Activated CD4-positive, alpha-beta T cell treated with anti-CD3 and anti-CD28 coated beads for 1 hour (primary cell): ENCODE measurements around the gene PPIF.
A peak's percentile ranks its signal among the peaks of the same experiment; 100 is the strongest.

ENCODE experiments used
- DNase-seq: peaks from one replicate; pipeline ENCODE4 v3.0.0-alpha.2; 2020

Gene PPIF

DNA sequence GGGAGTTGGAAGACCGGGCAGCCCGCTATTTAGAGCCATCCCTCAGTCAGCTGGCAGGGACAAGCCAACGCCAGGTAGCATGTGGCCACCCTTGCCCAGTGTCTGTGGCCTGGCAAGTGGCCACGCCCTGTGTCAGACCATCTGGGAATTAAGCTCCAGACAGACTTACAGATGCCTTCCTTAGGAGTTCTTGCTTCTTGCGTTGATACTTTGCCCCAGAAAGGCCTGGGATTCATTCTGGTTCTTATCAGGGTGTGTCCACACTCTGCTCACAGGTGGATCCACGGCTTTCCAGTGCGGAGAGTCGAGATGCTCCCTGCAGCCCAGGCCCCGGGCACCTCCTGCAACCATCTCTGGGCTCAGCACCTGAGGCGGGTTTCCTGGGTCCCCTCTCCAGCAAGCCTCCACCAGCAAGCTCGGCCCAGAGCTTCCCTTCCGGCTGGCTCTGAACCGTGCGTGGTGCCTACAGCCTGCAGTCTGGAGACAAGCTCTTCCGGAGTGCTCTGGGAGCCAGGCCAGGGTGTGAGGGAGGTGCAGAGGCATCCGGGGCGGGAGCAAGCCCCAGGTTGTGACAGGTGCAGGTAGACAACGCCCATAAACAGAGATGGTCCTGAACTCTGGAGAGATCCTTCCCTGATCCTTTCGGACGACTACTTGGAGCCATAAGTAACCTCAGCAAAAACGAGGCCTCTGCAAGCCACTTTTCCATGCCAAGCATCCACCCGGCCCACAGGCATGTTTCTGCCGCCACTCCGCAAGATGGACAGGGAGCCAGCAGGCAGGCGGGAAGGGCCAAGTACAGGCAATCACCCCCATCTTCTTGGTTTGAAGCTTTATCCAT is 32.3 kb upstream of the PPIF start:
- DNase-seq: no peak

DNA sequence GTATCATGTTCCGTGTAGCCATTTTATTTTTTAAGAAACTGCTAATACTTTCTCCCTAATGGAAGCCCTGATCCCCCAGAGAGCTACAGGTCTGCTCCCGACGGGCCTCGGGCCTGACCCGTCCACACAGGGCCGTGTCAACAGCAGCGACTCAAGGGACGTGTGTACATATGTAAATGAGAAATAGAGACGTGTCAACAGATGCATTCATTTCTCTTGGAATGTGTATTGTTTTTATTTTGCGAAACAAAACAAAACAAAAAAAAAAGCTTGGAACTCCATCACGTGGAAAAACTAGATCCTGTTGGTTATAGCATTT is 31.7 kb upstream of the PPIF start:
- no peak for DNase-seq

DNA sequence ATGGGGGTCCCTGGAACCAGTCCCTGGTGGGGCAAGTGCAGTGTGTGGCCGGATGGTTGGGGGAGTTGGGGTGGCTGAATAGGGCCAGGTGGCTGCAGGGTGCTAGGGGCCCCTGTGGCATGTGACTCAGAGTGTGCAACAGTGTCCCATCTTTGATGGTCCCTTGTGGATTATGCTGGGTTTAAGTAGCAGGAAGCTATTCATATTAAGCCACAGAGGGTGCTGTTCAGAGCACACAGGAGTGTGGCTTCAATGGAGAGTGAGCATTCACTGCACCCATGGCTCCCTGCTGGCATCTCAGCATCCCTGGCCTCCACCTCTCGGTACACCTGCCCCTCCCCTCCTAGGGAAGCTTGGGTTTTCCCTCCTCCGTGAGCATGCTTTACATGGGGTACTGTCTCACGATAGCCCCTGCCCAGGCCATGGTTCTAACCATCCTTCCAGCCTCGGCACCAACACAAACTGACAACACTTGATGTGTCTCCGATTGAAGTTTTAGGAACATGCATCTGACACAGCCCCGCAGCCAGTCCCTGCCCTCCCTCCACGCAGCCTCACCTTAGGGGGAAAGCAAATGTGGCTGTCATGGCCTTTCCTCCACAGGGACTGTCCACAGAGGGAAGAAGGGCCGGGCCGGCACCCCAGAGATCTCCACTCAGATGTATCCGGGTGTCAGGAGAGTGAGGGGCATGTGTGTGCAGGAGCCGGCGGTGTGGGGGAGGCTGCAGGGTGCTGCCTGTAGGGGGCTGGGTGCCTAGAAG is 30.4 kb upstream of the PPIF start:
- no peak for DNase-seq

DNA sequence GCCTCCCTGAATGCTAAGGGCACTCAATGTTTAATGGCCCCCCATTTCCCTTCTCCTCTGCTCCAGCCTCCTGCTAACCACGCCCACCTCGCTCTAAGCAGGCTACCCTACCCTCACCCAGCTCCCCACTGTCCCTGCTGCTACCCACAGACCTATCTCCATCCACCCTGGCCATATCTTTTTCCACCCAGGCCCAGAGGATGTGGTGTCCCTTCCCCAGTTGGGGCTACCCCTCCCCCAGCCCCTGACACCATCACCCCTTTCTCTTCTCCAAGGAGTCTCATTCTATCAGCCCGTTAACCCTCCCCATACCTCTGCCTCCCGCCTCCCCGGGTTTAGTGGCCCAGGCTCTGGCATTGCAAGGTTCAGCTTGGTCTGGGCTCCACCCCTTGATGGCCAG is 28.9 kb upstream of the PPIF start:
- no peak for DNase-seq

DNA sequence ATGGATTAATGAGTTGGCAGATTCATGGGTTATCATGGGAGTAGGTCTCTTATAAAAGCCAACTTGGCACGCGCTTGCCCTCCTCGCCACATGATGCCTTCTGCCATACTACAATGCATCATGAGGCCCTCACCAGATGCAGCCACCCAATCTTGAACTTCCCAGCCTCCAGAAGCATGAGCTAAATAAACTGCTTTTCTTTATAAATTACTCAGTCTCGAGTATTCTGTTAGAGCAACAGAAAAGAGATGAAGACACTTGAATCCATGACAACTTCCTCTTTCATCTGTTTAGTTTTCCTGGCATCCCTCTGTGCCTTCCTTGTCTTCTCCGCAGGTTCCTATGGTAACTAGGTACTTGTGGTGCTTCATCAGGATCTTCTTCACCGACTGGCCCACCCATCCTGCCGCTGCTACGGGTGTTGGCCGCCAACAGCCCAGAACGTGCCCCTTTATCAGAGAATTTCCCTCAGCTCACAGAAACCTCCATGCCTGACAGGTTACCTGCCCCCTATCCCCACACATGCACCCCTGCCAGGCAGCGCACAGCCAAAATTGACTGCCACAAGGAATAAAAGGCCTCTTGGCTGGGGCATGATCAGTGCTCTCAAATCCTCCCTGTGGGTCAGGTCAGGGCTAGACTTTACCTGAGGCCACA is 28.0 kb upstream of the PPIF start:
- DNase-seq: no peak

DNA sequence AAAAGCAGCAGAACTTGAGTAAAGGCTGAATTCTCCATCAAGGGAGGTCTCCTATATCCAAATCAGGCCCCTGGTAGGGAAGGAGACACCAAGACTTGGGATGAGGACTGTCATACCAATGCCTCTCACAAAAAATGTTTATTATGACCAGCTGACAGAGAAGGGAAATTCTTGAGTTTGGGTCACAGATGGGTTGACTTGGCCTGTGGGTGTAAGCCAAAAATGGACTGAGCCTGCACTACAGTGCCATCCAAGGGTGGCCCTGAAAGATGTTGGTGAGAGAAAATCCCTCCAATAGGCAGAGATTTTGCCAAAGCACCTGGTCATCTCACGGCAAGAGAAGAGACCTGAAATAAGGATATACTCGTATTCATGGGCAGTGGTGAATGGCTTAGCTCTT is 27.0 kb upstream of the PPIF start:
- DNase-seq: no peak

DNA sequence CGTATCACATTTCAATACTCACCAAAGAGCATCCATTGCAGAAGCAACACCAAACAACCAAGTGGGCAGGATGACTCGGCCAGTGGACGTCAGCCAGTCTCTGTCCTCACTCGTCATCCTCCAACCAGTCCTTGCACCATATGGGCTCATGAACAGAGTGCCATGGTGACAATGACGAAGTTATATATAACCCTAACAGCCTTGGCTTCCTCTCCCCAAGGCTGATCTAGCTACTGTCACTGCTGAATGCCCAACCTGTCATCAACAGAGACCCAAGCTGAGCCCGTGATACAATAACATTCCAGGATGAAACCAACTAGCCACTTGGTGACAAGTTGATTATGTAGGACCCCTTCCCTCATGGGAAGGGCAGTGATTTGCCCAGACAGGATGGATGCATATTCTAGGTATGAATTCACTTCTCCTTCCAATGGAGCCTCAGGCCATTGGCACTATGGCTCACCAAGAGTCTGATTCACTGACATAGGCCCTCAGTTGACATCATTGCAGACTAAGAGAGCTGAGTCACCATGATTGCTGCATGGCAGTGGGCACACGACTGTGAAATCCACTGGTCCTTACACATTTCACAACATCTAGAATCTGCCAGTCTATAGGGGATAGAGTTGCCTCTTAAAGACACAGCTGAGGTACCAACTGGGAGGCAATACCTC is 26.3 kb upstream of the PPIF start:
- no peak for DNase-seq

DNA sequence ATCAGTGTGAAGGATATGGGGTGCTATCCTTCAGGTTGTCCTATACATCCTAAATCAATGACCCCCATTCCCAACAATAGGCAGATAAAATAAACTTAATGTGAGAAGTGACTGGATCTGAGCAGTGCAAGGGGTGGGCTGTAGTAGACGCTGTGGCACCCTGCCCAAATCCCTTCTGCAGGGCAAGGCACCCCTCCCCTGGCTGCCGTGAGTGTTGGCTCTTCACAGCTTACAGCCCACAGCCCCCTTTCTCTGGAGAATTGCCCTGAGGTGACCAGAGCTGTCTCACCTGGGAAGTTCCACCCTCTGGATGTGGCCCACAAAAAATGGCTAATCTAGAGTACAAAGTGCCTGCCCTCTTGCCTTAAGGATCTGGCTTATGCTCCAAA is 25.8 kb upstream of the PPIF start:
- no peak for DNase-seq

DNA sequence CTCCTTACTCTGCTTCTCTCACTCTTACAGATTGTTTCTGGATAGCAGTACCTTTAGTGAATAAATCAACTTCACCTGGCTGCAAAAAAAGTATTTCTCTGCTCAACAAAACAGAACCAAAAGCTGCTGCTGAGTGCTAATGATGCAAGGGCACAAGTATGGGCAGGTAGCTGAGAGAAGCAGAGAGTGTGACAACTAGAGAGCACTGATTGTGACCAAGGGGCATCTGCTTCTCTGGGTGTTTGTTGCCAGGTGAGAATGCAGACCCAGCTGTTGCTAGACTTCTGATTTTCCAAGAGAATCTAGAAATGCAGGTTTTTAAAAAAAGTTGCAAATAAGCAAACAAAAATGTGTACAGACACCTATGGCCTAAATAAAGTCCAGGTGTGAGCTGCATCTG is 25.3 kb upstream of the PPIF start:
- no peak for DNase-seq

DNA sequence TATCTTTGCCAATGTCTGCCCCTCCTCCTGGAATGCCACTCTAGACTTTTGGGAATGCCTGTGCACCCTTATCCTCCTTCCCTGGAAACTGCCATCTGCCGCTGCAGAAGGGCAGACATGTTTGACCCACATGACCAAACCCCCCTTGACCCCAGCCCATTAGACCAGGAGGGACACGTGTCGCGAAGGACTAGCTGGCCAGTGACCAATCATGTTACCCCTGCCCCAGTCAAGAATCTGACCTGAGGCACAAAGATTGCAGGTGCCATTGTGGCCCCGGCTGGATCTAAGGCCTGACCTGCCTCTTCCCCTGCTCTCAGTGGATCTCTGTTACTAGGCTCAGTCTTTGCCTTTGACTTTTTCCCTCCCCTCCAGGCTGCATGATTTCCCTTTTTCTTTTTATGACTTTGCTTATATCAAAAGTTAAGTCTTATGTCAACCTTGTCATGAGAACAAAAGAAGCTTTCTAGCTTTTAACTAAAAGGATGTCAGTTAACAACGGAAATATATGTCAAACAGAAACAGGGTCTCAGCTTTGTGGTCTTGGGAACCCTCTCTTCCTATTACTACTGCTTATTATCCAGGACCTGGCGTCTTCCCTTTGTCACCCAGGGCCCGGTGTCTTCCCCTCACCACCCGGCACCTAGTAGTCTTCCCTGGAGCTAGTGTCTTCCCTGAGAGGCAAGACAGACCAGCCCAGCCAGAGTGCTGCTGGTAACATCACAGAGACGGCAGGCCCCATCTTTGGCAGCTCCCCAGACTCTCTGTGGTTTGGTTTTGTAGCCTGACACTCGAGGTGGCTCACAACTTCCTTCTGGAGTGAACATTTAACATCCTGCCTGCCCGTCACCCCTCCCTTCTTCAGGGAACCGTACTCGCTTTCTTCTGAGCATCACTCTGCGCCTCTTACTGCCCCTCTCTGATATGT is 24.4 kb upstream of the PPIF start:
- peak; percentile 66 for DNase-seq

DNA sequence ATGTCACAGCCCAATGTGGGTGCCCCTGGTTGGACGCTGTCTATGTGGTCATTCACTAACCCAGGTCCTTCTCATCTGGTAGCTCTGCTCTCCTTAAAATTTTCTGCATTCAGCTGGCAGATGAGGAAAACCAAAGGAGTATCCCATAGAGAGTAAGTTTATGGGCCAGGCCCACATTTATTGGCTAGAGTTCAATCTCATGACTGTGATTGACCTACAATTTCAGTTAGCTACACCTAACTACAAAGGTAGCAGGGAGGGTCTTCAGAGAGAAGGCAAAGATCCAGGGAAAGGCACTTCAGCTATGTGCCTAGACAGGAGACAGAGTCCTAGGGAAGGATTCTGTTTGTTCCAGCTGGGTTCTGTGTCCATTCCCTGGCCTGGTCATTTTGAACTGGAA is 23.7 kb upstream of the PPIF start:
- DNase-seq: no peak

DNA sequence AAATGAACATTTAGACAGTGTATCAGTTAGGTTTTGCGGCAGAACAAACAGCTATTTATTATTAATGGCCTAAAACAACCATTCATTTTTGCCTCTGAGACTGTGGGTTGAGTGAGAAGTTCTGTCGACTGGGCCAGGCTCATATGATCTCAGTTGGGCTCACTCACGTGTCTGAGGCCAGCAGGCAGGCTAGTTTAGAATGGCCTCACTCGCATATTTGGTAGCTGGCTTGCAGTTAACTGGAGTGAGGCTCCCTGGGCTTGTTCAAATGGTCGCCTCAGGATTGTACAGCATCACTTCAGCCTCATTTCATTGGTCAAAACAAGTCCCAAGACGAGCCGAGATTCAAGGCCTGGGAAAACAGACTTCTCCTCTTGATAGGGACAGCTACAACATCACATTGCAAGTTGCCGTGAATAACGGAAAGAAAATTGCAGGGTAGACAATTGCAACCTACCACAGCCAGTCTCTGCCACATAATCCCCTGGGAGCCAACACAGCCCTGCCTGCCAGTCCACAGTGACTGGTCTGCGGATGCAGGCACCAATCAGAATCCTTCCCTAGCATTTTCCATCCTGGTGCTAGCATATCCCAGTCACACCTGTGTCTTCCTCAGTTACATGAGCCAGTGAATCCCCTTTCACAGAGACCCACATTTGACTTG is 23.1 kb upstream of the PPIF start:
- no peak for DNase-seq

DNA sequence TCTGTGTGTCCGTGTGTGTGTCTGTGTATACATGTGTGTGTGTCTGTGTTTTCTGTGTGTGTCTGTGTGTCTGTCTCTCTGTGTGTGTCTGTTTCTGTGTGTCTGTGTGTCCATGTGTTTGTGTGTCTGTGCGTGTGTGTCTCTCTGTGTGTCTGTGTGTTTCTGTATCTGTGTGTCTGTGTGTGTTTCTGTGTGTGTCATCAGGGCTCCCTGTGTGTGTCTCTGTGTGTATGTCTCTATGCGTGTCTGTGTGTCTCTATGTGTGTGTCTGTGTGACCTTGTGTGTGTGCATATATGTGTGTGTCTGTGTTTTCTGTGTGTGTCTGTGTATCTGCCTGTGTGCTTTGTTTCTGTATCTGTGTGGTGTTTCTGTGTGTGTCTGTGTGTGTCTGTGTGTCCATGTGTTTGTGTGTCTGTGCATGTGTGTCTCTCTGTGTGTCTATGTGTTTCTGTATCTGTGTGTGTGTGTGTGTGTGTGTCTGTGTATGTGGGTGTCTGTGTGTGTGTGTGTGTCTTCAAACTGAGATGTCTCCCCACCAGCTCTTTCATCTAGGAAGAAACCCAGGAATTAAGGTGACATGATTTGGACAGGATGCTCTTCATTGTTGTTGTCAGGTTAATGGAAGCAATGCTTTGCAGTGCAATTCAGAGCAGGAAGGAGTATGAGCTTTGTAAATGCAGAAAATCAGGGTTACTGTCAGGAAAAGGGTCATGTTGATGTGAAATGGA is 20.7 kb upstream of the PPIF start:
- DNase-seq: no peak

DNA sequence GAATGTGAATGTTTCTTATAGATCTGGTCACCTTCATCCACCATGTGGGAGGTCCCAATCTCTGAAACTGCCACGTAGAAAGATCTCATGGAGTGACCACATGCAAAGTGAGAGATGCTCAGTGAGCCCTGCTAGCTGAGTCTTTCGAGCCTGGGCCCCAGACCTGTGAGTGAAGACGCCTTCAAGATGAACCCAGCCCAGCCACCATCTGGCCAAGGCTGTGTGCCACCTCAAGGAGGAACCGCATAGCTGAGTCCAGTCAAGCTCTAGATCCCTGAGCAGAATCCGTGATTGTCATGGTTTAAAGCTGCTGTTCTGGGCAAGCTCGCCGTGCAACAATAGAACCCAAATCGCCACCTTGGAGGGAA is 20.2 kb upstream of the PPIF start:
- DNase-seq: no peak

DNA sequence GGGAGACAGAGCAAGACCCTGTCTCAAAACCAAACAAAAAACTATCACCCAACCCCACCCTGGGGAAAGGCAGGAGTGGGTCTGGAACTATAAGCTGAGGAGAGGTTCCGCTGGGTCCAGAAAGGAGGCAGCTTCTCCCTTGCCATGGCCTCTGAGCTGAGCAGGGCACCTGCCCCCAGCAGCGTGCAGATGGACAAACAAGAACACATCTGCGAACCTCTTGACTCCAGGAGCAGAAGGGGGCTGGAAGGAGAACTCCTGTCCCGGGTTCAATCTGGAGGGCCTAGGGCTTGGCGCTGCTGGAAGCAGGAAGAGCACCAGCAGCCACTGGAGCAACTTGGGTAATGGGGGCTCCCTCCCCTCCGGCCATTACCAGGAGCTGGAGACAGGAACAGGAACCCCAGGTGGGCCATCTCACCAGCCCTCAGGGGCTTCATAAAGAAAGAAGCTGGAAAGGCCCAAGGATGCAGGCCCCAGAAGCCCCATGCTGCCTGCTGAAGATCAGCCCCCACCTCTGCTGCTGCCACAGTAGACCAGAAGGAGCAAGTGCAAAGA is 19.0 kb upstream of the PPIF start:
- DNase-seq: no peak

DNA sequence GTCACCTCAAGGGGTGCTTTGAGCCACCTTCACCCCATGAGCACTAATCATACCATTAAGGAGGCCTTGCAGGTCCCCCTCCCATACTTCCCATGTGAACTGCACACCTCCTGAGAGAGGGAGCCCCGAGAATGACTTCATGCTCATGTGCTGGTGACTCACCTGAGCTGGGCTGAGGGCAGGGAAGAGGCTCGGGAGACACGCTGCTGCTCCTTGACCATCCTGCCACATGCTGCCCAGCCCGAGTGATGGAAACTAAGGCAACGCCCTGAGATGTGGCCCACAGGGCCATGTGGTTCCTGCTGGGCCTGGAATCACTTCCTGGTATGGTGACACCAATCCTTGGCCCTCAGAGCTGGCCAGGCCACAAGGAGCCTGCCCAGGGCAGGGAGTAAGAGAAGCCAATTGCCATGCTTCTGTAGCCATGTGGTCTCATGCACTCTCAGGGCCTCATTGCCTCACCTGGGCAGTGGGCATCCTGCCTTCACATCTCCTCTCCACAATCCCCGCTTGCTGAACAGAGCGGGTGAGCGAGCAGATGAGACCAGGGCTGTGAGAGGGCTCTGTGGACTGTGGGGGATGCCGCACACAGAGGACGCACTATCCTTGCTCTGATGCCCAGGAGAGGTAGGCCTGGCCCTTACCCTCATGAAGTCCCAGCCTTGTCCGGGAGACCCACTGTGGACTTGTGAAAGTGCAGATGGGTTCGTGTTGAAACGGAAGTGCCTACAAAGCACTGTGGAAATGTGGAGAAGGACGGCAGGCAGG is 18.3 kb upstream of the PPIF start:
- DNase-seq: no peak

DNA sequence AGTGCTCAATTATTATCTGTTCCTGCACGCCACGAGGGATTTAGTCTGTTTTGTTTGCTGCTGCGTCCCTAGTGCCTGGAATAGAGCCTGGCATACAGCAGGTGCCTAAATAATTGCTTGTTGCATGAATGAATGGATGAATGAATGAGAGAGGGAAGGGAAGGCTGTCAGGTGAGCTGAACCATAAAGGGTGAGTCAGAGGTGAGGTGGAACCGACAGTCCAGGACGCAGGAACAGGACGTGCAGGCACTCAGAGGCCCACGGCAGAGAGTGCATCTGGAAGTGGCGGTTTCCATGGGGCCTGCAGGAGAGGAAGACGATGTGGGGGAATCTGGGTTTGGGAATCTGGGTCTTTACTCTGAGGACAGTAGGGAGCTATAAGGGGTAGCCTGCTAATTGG is 17.7 kb upstream of the PPIF start:
- DNase-seq: no peak

DNA sequence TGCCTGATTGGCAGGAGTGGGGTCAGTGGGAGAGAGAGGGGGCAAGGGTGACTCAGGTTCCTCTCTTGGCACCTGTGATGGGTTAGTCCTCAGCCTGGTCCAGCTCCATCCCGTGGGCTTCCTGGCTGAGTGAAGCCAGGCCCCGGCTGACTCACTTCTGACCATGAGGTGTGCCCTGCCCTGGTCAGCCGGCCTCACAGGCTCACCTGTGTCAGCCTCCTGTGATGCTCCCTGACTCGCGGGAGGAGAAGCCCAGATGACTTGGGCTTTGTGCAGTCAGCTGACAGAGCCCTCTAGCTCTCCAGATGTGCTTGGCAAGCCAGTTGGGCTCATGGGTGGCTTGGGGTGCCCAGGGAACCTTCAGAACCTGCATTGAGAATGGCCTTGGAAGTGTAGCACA is 16.0 kb upstream of the PPIF start:
- no peak for DNase-seq

DNA sequence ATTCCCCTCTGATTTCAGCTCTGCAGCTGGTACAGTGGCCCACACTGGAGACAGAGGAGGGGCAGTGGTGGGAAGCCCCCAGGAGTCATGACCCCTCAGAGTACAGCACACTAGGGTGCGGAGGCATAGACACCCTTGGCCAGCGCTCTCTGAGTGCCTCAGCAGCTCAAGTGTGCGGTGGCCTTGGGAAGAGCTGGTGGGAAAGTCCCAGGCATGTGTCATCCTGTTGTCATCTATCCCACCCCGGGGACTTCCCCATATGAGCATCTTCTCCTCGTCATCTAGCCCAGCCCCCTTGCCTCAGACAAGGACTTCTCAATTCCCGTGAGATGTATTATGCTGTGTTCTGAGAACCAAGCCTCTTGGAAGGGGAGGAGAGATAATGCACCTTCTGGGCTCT is 15.6 kb upstream of the PPIF start:
- peak; percentile 52 for DNase-seq
